Measurements from ENCODE around the gene TTLL8.

- TF ChIP-seq CTCF (IDR thresholded peaks at IDR 0.05) (no peak), POLR2A (IDR thresholded peaks at IDR 0.05) (no peak)
Measured at GRCh38 chr22:50071432-50072166, 13.5 kb upstream of the TTLL8 start.

All from heart left ventricle (tissue), 13 donors.